Liver (tissue), 9 donors: ENCODE data around the gene SCAMP1. TPM values are rescaled to one million over a fixed set of nuclear protein-coding genes. Genes with fewer than 3 reads are reported as not detected.
A peak's percentile ranks its signal among the peaks of the same experiment; 100 is the strongest.

Source experiments
- DNase-seq: peaks from one replicate; pipeline ENCODE4 v3.0.0-alpha.2; 2017; ENCODE audit warnings: low spot score
- H3K27ac ChIP-seq, 2 donors: one replicate each; pipeline ENCODE4 v1.7.0; 2013; ENCODE audit warnings: inconsistent platforms in 2 of 2, low read length in 2 of 2, control low read depth in 1 of 2, low read depth in 1 of 2, mild to moderate bottlenecking in 1 of 2
- H3K27me3 ChIP-seq, 4 donors: one replicate each; pipeline versions ENCODE4 v1.6.1 to v1.7.0; 2013; ENCODE audit warnings: low read length in 3 of 4, inconsistent platforms in 1 of 4, mild to moderate bottlenecking in 1 of 4, moderate library complexity in 1 of 4; ENCODE audit not compliant: control insufficient read depth in 4 of 4, insufficient read depth in 4 of 4
- H3K36me3 ChIP-seq, 4 donors: one replicate each; pipeline versions ENCODE4 v1.6.1 to v1.7.0; 2013; ENCODE audit warnings: low read length in 3 of 4, mild to moderate bottlenecking in 3 of 4, low read depth in 1 of 4, moderate library complexity in 1 of 4; ENCODE audit not compliant: control insufficient read depth in 4 of 4, insufficient read depth in 3 of 4
- H3K4me1 ChIP-seq, 4 donors: one replicate each; pipeline versions ENCODE4 v1.6.1 to v1.7.0; 2013; ENCODE audit warnings: low read length in 3 of 4, mild to moderate bottlenecking in 3 of 4, moderate library complexity in 1 of 4; ENCODE audit not compliant: control insufficient read depth in 4 of 4, insufficient read depth in 4 of 4
- H3K4me3 ChIP-seq, 3 donors: one replicate each; pipeline versions ENCODE4 v1.6.1 to v1.7.0; 2013; ENCODE audit warnings: low read length in 3 of 3, control low read depth in 1 of 3, low read depth in 1 of 3, mild to moderate bottlenecking in 1 of 3
- H3K9ac ChIP-seq, 2 donors: one replicate each; pipeline ENCODE4 v1.7.0; 2013; ENCODE audit warnings: low read length in 2 of 2, mild to moderate bottlenecking in 2 of 2, moderate library complexity in 2 of 2, control low read depth in 1 of 2, low read depth in 1 of 2
- H3K9me3 ChIP-seq, 4 donors: one replicate each; pipeline versions ENCODE4 v1.6.1 to v1.7.0; 2013; ENCODE audit warnings: low read length in 3 of 4; ENCODE audit not compliant: control insufficient read depth in 4 of 4
- ATF3 ChIP-seq: IDR thresholded peaks from 2 replicates; pipeline ENCODE4 v1.6.1; 2016; ENCODE audit warnings: antibody characterized with exemption
- CTCF ChIP-seq: fragments of 150-350 bp; IDR thresholded peaks from 2 replicates; pipeline ENCODE4 v1.5.1; 2017; ENCODE audit warnings: improper control_type of control experiment, low read depth, low read length; ENCODE audit not compliant: missing input control
- FOXA2 ChIP-seq: IDR thresholded peaks from 2 replicates; pipeline ENCODE4 v1.6.1; 2016; ENCODE audit warnings: antibody characterized with exemption
- GABPA ChIP-seq, 2 donors: IDR thresholded peaks in 1 of 2; conservative IDR thresholded peaks in 1 of 2; 2 replicates each; pipeline ENCODE4 v1.6.1; 2016; ENCODE audit warnings: antibody characterized with exemption in 2 of 2, mild to moderate bottlenecking in 1 of 2, moderate library complexity in 1 of 2
- HNF4G ChIP-seq: IDR thresholded peaks from 2 replicates; pipeline ENCODE4 v1.6.1; 2016; ENCODE audit warnings: antibody characterized with exemption
- JUND ChIP-seq, 2 donors: IDR thresholded peaks; 2 replicates each; pipeline ENCODE4 v1.6.1; 2016; ENCODE audit warnings: antibody characterized with exemption in 2 of 2
- MAX ChIP-seq: IDR thresholded peaks from 2 replicates; pipeline ENCODE4 v1.6.1; 2016; ENCODE audit warnings: antibody characterized with exemption
- NR2F2 ChIP-seq: IDR thresholded peaks from 2 replicates; pipeline ENCODE4 v1.6.1; 2016; ENCODE audit warnings: antibody characterized with exemption
- RAD21 ChIP-seq, 2 donors: IDR thresholded peaks; 2 replicates each; pipeline ENCODE4 v1.6.1; 2016; ENCODE audit warnings: antibody characterized with exemption in 2 of 2, mild to moderate bottlenecking in 2 of 2
- REST ChIP-seq: IDR thresholded peaks from 2 replicates; pipeline ENCODE4 v1.6.1; 2016; ENCODE audit warnings: antibody characterized with exemption, mild to moderate bottlenecking
- RXRA ChIP-seq, 2 donors: IDR thresholded peaks; 2 replicates each; pipeline ENCODE4 v1.6.1; 2017 to 2018; ENCODE audit warnings: antibody characterized with exemption in 2 of 2, mild to moderate bottlenecking in 1 of 2
- SP1 ChIP-seq: IDR thresholded peaks from 2 replicates; pipeline ENCODE4 v1.6.1; 2018; ENCODE audit warnings: antibody characterized with exemption, mild to moderate bottlenecking
- TAF1 ChIP-seq: conservative IDR thresholded peaks from 2 replicates; pipeline ENCODE4 v1.6.1; 2016; ENCODE audit warnings: antibody characterized with exemption, mild to moderate bottlenecking
- YY1 ChIP-seq: IDR thresholded peaks from 2 replicates; pipeline ENCODE4 v1.6.1; 2016; ENCODE audit warnings: antibody characterized with exemption, mild to moderate bottlenecking
- ZBTB33 ChIP-seq: IDR thresholded peaks from 2 replicates; pipeline ENCODE4 v1.6.1; 2016; ENCODE audit warnings: antibody characterized with exemption
- WGBS: extraction: QIAGEN DNeasy Blood & Tissue Kit; methylation state at CpG from one replicate; pipeline ENCODE4 v1.1.7; 2013; 5-methylcytosine and 5-hydroxymethylcytosine counted together
- polyA plus RNA-seq, 2 donors: library from polyadenylated mRNA; stranded (reverse) in 1 of 2; unstranded in 1 of 2; fragments of 200-250 nt in 1 of 2; fragments of >200 nt in 1 of 2; fragmentation: Nextera tagmentation in 1 of 2; extraction: Ambion mirVana in 1 of 2; gene quantifications; one replicate each; pipeline versions ENCODE4 v1.2.1 to v1.2.3, GENCODE V29; 2013 to 2015
- total RNA-seq, 2 donors: library from RNA; depleted of rRNA; stranded (reverse); fragments of >200 nt; gene quantifications; one replicate each; pipeline ENCODE4 v1.2.3, GENCODE V29; 2014
- donor health status: healthy.
- donor health status: healthy.
- donor health status: healthy.
- donor health status: healthy.
- donor health status: healthy.

Gene SCAMP1
- total and polyA plus RNA-seq, 4 donors = 5.9 to 15.0 (median 9.0) TPM

GRCh38 chr5:78360924-78361630 is 660 bp downstream of the SCAMP1 start (continued):
- TF ChIP-seq GABPA (IDR thresholded peaks at IDR 0.05 in 1 of 2, conservative IDR thresholded peaks at IDR 0.05 in 1 of 2) = no peak
- TF ChIP-seq MAX = peak; percentile 61
- TF ChIP-seq HNF4G = no peak
- TF ChIP-seq TAF1 = no peak
- no peak for TF ChIP-seq ZBTB33
- no peak for TF ChIP-seq ATF3
- TF ChIP-seq JUND (IDR thresholded peaks at IDR 0.05) = peak in 1 of 2 donors; percentile 35
- TF ChIP-seq RXRA (IDR thresholded peaks at IDR 0.05) = peak; percentile 38 to 72
- peak; percentile 50 for TF ChIP-seq YY1
- TF ChIP-seq NR2F2 = peak; percentile 63

- no peaks in the 10 kb centered on the region for H3K9me3 ChIP-seq
- no peaks in the 10 kb centered on the region for H3K36me3 ChIP-seq
- no peak for DNase-seq
- H3K4me1 ChIP-seq = peaks cover 5 to 14% (median 7%) of the 10 kb centered on the region in 4 donors
- H3K4me3 ChIP-seq = peak overlapping the region; percentile 85 to 90 (median 89)
- no peaks in the 10 kb centered on the region for H3K27me3 ChIP-seq
- peak overlapping the region; percentile 90 to 92 for H3K27ac ChIP-seq
- no peak for TF ChIP-seq FOXA2
- TF ChIP-seq TAF1 = no peak
- TF ChIP-seq MAX = peak; percentile 48
- peak; percentile 2 to 4 for TF ChIP-seq RAD21 (IDR thresholded peaks at IDR 0.05)
- peak; percentile 1 for TF ChIP-seq REST
- TF ChIP-seq SP1 = no peak
- TF ChIP-seq CTCF = no peak
- peak overlapping the region in 1 of 2 donors; percentile 52 for H3K9ac ChIP-seq
- 13% methylated on average over 3 of the region's 3 CpGs for WGBS
Observed at GRCh38 chr5:78361631-78361993, 1.2 kb downstream of the SCAMP1 start.
